Activated T-helper 1 cell treated with anti-CD3 and anti-CD28 coated beads, Interleukin-12 subunit alpha, Interleukin-12 subunit beta, Interleukin-2, Interleukin-4 antibody, amounts not matched to agents 30 ng/mL and 10 ng/mL and 1 ng/mL, durations not matched to agents 14 hours and 24 hours and 36 hours (primary cell): ENCODE data around the gene CD34. TPM values are rescaled to one million over a fixed set of nuclear protein-coding genes. Genes with fewer than 3 reads are reported as not detected.
A peak's percentile ranks its signal among the peaks of the same experiment; 100 is the strongest.
"Not testable (repeated sequence)": the region's sequence is repeated elsewhere in the genome, so short reads cannot be mapped to it uniquely, and the experiment has no call there.

Source experiments
- DNase-seq: peaks from one replicate; pipeline ENCODE4 v3.0.0; 2021; ENCODE audit warnings: low spot score
- H3K27ac Mint-ChIP-seq: one replicate; pipeline ENCODE4 v1.8.0; 2021; ENCODE audit warnings: mild to moderate bottlenecking, mixed read lengths
- H3K27me3 Mint-ChIP-seq: one replicate; pipeline ENCODE4 v1.8.0; 2022; ENCODE audit warnings: mild to moderate bottlenecking, moderate library complexity, mixed read lengths; ENCODE audit not compliant: insufficient read depth
- H3K36me3 Mint-ChIP-seq: one replicate; pipeline ENCODE4 v1.8.0; 2021; ENCODE audit warnings: low read depth, mixed read lengths
- H3K4me1 Mint-ChIP-seq: one replicate; pipeline ENCODE4 v1.8.0; 2021; ENCODE audit warnings: low read depth, mixed read lengths
- H3K4me3 Mint-ChIP-seq: one replicate; pipeline ENCODE4 v1.8.0; 2021; ENCODE audit warnings: mild to moderate bottlenecking, moderate library complexity, mixed read lengths
- H3K9me3 Mint-ChIP-seq: one replicate; pipeline ENCODE4 v1.8.0; 2021; ENCODE audit warnings: mixed read lengths
- intact Hi-C: fragments of 100-400 bp; cut with micrococcal nuclease; formaldehyde crosslinking; loops from one replicate; pipeline ENCODE4 v1.15.1; 2024
- total RNA-seq: library from RNA; stranded (reverse); gene quantifications from 2 replicates; pipeline ENCODE4 v1.2.3, GENCODE V29; 2022

CD34 gene
- total RNA-seq, 1 donor from 2014 or later: not detected

DNA sequence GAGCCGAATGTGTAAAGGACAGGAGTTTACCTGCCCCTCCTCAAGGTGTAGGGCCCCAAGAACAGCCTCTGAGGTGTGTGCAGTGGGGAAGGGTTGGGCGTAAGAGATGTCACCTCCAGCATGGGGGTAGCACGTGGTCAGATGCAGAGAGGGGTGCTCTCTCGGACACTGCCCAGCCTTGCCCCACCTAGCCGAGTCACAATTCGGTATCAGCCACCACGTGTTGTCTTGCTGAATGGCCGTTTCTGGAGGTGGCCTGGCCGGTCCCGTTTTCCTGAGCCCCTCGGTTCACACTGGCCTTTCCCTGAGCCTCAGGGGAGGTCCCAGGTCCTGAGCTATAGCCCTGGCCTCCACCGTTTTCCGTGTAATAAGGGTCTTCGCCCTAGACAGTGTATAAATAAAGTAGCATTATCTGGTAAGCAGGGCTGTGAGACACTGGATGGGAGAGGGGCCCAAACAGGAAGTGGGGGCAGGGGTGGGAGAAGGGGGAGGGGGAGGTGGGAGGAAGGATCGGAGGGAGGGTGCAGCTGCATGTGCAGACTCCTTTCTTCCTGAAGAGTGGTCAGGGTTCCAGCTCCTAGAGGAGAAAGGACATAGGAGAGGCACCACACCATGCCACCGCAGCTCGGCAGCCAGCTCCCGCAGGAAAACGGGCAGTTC lies 23.3 kb downstream of the CD34 start:
- H3K27me3 Mint-ChIP-seq: no peaks in the 10 kb centered on the region
- H3K4me1 Mint-ChIP-seq: peaks cover 29% of the 10 kb centered on the region
- no peaks in the 10 kb centered on the region for H3K36me3 Mint-ChIP-seq
- H3K27ac Mint-ChIP-seq: no peak overlapping the region
- no peaks in the 10 kb centered on the region for H3K9me3 Mint-ChIP-seq
- no peak for DNase-seq
- no peak overlapping the region for H3K4me3 Mint-ChIP-seq
- intact Hi-C loops: loop anchor here (10.0 kb wide), 1 partner anchor 357 kb away; the partner anchor contains the start of gene PLXNA2

DNA sequence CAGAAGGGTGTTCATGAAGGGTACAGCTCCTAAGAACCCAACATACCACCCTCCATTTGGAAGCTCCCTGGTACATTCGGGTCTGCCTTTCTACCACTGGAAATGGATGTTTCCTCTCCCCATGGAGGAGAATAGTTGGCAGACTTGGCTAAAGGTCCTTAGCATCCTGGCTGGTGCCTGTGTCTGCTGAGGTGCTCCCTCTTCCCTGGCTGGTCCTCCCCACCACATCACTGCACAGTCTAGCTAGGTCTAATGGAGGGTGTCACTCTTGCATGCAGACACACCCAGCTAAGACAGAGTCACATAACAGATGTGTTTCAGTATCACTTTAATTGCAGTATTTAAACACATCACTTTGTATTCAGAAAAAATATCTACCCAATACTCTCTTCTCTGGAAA lies 24.7 kb downstream of the CD34 start:
- Mint-ChIP-seq H3K36me3 (no peaks in the 10 kb centered on the region), H3K27me3 (no peaks in the 10 kb centered on the region), H3K27ac (no peak overlapping the region)

DNA sequence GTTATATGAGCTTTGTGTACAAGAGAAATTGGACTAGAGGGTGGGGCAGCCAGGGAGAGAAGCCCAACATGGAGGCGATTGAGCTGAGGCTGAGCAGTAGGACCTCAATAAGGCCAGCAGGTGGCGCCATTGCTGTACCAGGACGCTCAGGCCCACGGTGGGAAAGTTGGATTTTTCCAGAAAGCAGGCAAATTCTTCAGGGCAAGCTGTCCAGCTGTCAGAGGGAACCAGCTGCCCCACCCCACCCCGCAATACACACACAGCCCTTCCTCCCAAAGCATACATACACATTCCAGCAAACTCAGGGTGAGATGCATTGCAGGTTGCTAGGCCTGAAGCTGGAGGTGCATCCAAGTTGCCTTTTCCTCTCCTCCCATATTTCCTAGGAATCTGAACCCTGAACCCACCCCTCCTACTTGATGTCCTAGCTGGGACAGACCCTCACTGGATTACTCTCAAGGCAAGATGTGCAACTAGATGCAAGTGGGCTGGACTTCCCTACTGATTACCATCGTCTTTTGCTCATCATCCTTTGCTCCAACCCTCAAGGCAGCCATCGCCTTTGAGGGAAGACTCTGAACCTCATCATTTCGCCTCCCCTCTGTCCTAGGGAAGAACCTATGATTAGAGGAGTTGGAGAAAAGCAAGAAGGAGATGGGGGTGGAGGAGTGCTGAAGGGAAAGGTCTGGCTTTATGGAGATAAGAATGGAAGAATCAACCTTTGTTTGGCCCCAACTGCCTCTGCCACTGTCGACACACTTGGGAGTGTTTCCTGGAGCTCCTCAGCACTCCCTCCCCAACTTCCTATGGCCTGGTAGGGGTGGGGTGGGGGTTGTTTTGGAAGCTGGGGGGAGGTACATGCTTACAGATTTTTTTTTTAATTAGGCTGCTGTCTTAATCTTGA lies 25.5 kb downstream of the CD34 start:
- Mint-ChIP-seq H3K27ac (peak overlapping the region; percentile 94), H3K36me3 (no peaks in the 10 kb centered on the region), H3K9me3 (no peaks in the 10 kb centered on the region), H3K4me3 (no peak overlapping the region), H3K4me1 (peaks cover 39% of the 10 kb centered on the region), H3K27me3 (no peaks in the 10 kb centered on the region)
- peak; percentile 53 for DNase-seq
- intact Hi-C loops: loop anchor here (1.0 to 10.0 kb wide), 4 partner anchors 78 to 359 kb away; partner anchors contain the start of gene PLXNA2

More for the DNA sequence above, 24.7 kb downstream of the CD34 start:
- Mint-ChIP-seq H3K9me3 (no peaks in the 10 kb centered on the region), H3K4me3 (no peak overlapping the region), H3K4me1 (peaks cover 39% of the 10 kb centered on the region)
- DNase-seq: no peak
- intact Hi-C loops: loop anchor here (10.0 kb wide), 1 partner anchor 359 kb away; the partner anchor contains the start of gene PLXNA2

DNA sequence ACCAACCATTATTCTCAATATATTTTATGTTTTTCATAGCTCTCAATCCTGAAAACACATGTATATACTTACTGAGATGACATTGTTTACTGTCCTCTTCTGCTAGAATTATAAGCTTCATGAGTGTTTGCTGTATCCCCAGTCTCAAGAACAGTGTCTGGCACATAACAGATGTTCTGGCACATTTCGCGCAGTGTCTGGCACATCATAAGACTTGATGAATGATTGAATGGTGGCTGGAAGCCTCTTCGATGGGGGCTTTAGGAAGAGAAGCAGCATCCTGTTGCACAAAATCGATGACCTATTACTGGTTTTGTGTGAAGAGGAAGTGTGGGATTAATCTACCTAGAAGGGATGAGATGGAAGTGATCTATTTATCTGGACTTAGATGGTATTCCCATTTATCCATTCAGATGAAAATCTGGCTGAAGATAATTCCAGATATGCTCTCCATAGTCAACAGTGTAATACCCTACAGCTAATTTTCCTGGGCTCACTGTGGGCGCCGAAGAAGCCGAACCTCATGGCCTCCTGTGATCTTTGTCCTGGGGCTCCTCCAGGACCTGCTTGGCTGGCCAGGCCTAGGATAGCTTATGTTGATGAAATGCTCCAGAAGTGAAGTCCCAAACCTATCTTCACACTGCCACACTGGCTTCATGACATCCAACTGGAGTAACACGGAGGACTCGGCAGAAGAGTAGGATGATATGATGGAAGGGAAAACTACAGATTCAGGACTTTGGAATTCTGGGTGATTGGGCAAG lies 26.5 kb downstream of the CD34 start:
- peaks cover 41% of the 10 kb centered on the region for H3K4me1 Mint-ChIP-seq
- DNase-seq: no peak
- no peaks in the 10 kb centered on the region for H3K9me3 Mint-ChIP-seq
- peaks cover under 1% of the 10 kb centered on the region for H3K27me3 Mint-ChIP-seq
- intact Hi-C loops: loop anchor here (1.0 to 10.0 kb wide), 4 partner anchors 79 to 360 kb away; partner anchors contain the start of gene PLXNA2
- peak overlapping the region; percentile 94 for H3K27ac Mint-ChIP-seq
- no peak overlapping the region for H3K4me3 Mint-ChIP-seq
- H3K36me3 Mint-ChIP-seq: no peaks in the 10 kb centered on the region

DNA sequence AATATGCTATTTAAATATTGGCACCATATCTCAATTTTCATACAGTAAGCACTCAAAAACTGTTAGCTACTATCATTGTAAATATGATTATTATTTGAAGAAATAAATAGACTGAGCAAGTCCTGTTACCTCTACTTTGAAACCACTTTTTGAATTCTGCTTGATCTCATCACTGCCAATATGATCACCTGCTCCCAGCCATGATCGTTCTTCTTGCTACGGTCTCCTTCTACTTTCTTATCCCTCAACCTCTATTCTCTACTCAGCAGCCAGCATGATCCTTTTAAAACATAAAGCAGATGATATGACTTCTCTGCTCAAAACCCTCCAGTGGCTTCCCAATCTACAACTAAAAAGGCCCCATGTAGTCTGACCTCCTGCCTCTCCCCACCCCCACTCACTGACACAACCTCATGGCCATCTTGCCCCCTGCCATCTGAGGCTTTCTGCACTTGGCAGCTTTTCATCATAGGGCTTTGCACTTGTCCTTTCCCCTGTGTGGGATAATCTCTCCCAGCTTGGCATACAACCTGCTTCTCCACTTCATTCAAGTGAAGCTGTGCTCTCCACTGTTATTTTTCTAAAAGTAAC lies 27.2 kb downstream of the CD34 start:
- intact Hi-C loops: loop anchor here (1.0 to 10.0 kb wide), 6 partner anchors 10 to 361 kb away; partner anchors contain the start of genes CD46 and PLXNA2
- H3K4me3 Mint-ChIP-seq: peak overlapping the region; percentile 84
- peaks cover 47% of the 10 kb centered on the region for H3K4me1 Mint-ChIP-seq
- no peak for DNase-seq
- H3K27ac Mint-ChIP-seq: peak overlapping the region; percentile 94
- peaks cover 3% of the 10 kb centered on the region for H3K27me3 Mint-ChIP-seq
- H3K36me3 Mint-ChIP-seq: no peaks in the 10 kb centered on the region
- no peaks in the 10 kb centered on the region for H3K9me3 Mint-ChIP-seq

DNA sequence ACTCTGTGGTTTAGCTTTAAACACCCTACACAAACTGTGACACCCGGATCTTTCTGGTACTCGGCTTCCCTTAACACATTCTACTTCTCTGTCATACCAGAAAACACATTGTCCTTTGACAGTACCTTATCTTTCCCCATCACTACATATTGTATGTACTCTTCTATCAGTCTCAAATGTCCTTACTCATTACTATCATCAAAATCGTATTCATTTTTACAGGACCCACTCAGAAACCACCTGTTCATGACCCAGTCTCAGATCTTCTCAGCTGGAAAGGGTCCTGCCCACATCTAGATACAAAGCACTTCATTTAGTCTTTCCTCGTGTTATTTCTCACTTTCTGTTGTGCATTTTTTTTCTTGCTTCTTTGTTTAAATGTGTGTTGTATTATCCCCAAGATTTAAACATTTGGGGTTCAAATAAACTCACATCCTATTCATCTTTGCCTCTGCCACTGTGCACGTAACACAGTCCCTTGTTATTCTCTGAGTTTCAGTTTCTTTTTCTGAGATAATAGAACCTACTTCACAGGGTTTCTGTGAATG lies 27.7 kb downstream of the CD34 start:
- Mint-ChIP-seq H3K36me3 (no peaks in the 10 kb centered on the region), H3K27ac (peak overlapping the region; percentile 94), H3K4me1 (peaks cover 47% of the 10 kb centered on the region), H3K9me3 (no peaks in the 10 kb centered on the region), H3K4me3 (peak overlapping the region; percentile 84), H3K27me3 (peaks cover 3% of the 10 kb centered on the region)
- no peak for DNase-seq
- intact Hi-C loops: loop anchor here (1.0 to 10.0 kb wide), 6 partner anchors 10 to 362 kb away; partner anchors contain the start of genes CD46 and PLXNA2

DNA sequence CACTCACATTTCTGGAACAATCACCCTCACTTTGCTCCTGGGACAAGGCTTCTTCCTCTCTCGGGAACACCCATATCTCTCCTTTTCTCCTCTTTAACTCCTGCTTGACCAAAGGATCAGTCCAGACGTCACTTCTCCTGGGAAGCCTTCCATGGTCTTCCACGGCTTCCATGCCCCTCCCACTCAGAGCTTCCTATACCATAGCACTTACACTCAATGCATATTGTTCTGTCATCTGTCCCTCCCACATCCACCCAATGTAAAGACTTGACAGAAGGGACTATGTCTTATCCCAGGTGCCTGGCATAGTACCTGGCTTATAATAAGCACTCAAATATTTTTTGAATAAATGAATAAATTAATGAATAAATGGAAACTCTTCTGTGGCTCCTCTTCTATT lies 28.2 kb downstream of the CD34 start:
- Mint-ChIP-seq H3K27ac (peak overlapping the region; percentile 94), H3K36me3 (no peaks in the 10 kb centered on the region), H3K4me3 (peak overlapping the region; percentile 84), H3K27me3 (peaks cover 3% of the 10 kb centered on the region), H3K4me1 (peaks cover 47% of the 10 kb centered on the region), H3K9me3 (no peaks in the 10 kb centered on the region)
- intact Hi-C loops: loop anchor here (1.0 to 10.0 kb wide), 6 partner anchors 9 to 362 kb away; partner anchors contain the start of genes CD46 and PLXNA2
- no peak for DNase-seq

DNA sequence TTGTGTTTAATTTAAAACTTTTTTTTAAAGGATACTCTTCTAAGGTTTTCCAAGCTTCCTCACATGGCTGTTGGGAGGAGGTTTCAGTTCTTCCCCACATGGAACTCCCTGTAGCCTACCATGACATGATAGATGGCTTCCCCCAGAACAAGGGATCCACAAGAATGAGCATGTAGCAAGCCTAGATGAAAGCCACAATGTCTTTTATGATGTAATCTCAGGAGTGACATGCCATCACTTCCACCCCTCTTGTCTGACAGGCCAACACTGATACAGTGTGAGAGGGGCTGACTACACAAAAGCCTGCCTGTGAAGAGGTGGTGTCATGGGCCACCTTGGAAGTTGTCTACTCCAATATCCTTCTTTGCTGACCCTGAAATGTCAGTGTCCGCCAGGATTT lies 32.0 kb downstream of the CD34 start:
- Mint-ChIP-seq H3K9me3 (no peaks in the 10 kb centered on the region), H3K4me1 (peaks cover 49% of the 10 kb centered on the region), H3K4me3 (no peak overlapping the region), H3K27me3 (peaks cover 3% of the 10 kb centered on the region), H3K27ac (no peak overlapping the region), H3K36me3 (no peaks in the 10 kb centered on the region)
- intact Hi-C loops: no loop called here
- DNase-seq: no peak

DNA sequence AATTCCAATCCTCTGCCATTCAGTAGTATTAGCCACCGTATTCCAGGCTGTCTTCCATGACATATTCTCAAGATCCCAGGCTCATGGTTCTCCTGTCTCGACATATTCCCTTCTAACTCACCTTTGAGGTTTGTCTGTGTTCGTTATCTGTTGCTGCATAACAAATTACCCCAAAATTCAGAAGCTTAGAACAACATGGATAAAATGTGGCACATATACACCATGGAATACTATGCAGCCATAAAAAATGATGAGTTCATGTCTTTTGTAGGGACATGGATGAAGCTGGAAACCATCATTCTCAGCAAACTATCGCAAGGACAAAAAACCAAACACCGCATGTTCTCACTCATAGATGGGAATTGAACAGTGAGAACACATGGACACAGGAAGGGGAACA lies 33.0 kb downstream of the CD34 start:
- H3K9me3 Mint-ChIP-seq, intact Hi-C loops, DNase-seq, H3K27me3 Mint-ChIP-seq, H3K4me3 Mint-ChIP-seq, H3K36me3 Mint-ChIP-seq: not testable (repeated sequence)
- Mint-ChIP-seq H3K27ac (peak overlapping the region; percentile 53), H3K4me1 (peaks cover 49% of the 10 kb centered on the region)

DNA sequence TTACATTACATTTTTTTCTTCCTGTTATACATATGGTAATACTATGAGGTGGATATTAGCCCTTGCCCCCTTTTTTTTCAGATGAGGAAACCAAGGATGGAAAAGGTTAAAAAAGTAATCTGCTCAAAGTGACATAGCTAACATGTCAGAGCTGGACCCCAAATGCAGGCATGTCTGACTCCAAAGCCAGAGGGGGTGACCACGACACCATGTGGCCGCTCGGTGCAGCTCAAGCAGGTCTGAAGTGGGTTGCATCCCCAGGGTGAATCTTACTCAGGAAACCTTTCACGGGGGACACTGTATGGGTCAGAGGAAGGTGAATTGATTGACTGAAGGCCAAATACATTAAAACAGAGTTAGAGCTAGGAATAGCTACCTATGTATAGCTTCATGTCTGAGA lies 34.8 kb downstream of the CD34 start:
- intact Hi-C loops: no loop called here
- no peak for DNase-seq
- no peak overlapping the region for H3K4me3 Mint-ChIP-seq
- H3K9me3 Mint-ChIP-seq: no peaks in the 10 kb centered on the region
- peaks cover 3% of the 10 kb centered on the region for H3K27me3 Mint-ChIP-seq
- H3K27ac Mint-ChIP-seq: no peak overlapping the region
- no peaks in the 10 kb centered on the region for H3K36me3 Mint-ChIP-seq
- H3K4me1 Mint-ChIP-seq: peaks cover 52% of the 10 kb centered on the region

DNA sequence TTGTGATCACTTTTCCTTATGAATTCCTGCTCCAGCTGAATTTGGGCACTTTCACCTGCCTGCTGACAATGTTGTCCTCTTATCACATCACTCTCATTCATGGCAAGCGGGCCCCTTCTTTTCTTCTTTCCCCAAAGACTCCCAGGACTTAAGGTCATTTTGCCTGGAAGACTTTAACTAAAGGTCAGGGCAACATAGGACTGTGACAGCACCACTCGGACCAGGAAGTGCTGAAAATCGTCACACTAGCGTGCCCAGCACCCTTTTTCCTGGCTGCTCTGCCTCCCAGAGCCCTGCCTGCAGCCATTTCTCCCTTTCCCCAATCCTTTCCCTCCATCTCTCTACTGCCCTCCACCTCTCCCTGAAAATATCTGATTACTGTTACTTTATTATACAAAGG lies 35.4 kb downstream of the CD34 start:
- DNase-seq: no peak
- H3K9me3 Mint-ChIP-seq: no peaks in the 10 kb centered on the region
- no peak overlapping the region for H3K4me3 Mint-ChIP-seq
- no peak overlapping the region for H3K27ac Mint-ChIP-seq
- peaks cover 3% of the 10 kb centered on the region for H3K27me3 Mint-ChIP-seq
- no peaks in the 10 kb centered on the region for H3K36me3 Mint-ChIP-seq
- intact Hi-C loops: no loop called here
- peaks cover 58% of the 10 kb centered on the region for H3K4me1 Mint-ChIP-seq
